Activated CD8-positive, alpha-beta memory T cell treated with anti-CD3 and anti-CD28 coated beads for 1 hour (primary cell): ENCODE data around the gene BAHCC1.

Experiments used
- DNase-seq, 2 donors: peaks; one replicate each; pipeline ENCODE4 v3.0.0-alpha.2; 2020; ENCODE audit warnings: low read depth in 1 of 2; ENCODE audit errors: extremely low read depth in 1 of 2

BAHCC1 gene

DNA sequence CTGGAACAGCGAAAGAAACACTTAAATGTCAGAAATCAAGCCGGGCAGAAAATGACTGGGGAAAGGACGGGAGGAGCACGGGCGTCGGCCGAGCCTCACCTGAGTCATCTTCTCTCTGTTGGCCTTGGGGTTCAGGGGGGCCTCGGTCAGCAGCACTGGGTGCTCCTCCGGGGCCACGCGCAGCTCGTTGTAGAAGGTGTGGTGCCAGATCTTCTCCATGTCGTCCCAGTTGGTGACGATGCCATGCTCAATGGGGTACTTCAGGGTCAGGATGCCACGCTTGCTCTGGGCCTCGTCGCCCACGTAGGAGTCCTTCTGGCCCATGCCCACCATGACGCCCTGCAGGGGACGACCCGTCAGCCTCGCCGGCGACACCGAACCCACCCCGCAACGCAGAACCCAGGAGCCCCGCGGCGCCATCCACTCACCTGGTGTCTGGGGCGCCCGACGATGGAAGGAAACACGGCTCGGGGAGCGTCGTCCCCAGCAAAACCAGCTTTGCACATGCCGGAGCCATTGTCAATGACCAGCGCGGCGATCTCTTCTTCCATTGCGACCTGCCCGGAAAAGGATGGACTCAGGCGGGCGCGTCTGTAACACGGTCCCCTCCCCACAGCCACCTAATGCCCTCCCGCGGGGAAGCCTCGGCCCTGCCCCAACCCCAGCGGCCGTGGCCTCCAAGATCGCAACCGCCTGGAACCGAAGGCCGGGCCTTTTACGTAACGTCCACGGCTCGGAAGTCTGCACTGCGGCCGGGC, 116.7 kb downstream of the BAHCC1 start:
- DNase-seq = no peak

GRCh38 chr17:81512562-81513371, 117.5 kb downstream of the BAHCC1 start, which contains the start of gene ACTG1:
Gene ACTG1, minus strand, starts transcription at chr17:81512799. Its CDS starts 445 bp downstream, at chr17:81512354.
- peak; percentile 80 to 84 for DNase-seq

- peak in 1 of 2 donors; percentile 45 for DNase-seq
These were observed 118.1 kb downstream of the BAHCC1 start for GRCh38 chr17:81513372-81513752.

DNA sequence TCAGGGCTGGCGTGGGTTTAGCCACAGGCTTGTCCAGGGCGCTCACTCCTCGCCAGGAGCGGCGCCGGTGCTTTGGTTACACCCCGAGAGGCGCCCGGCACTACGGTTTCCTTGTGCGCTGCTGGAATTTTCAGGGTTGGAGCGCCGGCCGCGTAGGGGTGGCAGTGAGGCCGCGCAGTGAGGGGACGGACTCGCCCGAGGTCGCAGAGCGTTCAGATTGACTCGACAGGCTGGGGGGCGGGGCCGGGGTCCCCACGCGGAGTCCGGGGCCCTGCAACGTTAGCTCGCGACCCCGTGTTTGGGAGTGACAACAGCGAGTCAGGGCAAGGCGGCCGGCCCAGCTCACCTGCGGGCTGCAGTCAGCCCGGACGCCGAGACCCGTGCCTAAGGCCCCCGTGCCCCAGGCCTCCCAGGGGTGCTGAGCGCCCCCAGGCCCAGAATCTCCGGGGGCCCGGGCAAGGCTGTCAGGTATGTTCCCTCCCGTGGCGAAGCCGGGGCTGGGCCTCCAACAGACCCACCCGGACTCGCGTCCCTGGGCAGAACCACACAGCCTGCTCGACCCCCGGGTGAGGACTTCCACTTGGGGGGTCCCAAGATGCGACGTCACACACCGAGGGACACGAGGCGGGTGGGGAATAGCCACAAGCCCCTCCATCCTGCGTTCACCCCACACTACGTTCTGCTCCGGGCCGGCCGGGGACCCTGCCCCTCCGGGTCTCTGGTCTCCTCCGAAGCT, 118.7 kb downstream of the BAHCC1 start:
- no peak for DNase-seq

GRCh38 chr17:81514489-81514738, 119.2 kb downstream of the BAHCC1 start:
- DNase-seq = no peak

DNA sequence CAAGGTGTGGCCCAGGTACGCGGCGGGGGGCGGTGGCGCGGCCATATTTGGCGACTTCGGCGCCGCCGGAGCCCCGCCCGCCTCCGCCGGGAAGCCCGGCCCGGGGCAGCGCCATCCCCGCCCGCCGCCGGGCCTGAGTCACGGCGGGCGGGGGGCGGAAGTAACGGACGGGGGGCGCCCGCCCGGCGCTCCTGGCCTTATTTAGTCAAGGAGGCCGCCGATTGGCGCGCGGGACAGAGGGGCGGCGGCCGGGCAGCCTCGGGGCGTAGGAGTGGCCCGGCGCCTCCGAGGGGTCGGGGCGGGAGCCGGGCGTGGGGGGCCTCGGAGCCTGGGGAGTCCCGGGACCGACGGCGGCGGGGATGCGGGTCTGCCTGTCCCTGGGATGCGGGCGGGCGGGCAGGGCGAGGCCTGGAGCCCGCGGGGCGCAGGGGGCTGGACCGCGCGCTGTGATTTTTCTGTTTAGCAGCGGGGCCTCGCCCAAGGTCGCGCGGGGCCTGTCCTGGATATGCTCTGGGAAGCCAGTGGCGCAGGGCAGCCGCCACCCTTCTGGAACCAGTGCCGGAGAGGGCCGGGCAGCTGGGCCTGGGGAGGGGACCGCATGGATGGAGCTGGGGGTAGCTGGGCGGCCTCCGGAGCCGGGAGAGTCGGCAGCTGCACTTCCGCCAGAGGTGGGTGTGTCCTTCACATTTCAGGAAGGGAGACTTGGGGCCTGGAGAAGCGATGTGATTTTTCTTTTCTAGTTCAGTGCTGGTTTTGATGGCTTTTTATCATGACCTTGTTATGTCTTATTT, 119.7 kb downstream of the BAHCC1 start:
- peak; percentile 32 to 66 for DNase-seq

DNA sequence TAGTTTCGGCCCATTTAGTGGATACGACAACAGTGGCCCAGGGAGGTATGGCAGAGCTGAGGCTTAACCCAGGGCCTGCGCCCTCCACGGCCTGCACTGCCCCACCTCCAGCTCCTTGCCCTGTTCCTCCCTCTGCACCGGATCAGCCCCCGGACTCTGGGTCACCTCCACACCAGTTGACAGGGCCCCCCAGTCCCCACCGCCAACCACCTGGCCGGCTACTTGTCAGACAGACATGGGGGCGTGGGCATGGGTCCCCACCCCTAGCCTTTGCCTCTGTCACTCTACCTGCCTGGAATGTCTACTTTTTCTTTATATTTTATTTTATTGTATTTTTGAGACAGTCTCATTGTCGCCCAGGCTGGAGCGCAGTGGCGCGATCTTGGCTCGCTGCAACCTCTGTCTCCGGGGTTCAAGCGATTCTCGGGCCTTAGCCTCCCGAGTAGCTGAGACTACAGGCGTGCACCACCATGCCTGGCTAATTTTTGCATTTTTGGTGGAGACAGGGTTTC, 120.3 kb downstream of the BAHCC1 start:
- DNase-seq = no peak
